IMR-90 (cell line): Measurements from ENCODE around the gene COX10. TPM values are rescaled to one million over a fixed set of nuclear protein-coding genes. Genes with fewer than 3 reads are reported as not detected.
A peak's percentile ranks its signal among the peaks of the same experiment; 100 is the strongest.

Source experiments
- ATAC-seq: fragments of 200-7000 bp; cut with Tn5 transposase; 2 replicates; pipeline ENCODE4 v1.9.1; 2020; ENCODE audit warnings: low read depth, mild to moderate bottlenecking, moderate library complexity
- BruUV-seq: library from RNA; stranded (reverse); fragments of 400-500 nt; replicated peaks from 2 replicates; lab custom pipeline; 2021; lab: Mats Ljungman, UMichigan
- CTCF ChIA-PET: fragments of 300-600 bp; formaldehyde crosslinking; extraction: SDS; loops from one replicate; lab custom pipeline; 2021; ENCODE audit warnings: antibody characterized with exemption; lab: Yijun Ruan, JAX
- POLR2A ChIA-PET: fragments of 300-600 bp; sonication (Branson Sonifier 250); formaldehyde crosslinking; loops from one replicate; lab custom pipeline; 2022; ENCODE audit warnings: antibody characterized with exemption; ENCODE audit not compliant: unreplicated experiment; lab: Charles Lee
- DNase-seq: peaks from one replicate; pipeline ENCODE4 v3.0.0; 2013
- H2AFZ ChIP-seq: replicated peaks from 2 replicates; pipeline ENCODE3; 2013; ENCODE audit warnings: low read length, mild to moderate bottlenecking; ENCODE audit not compliant: poor library complexity
- H2AK5ac ChIP-seq: 2 replicates; pipeline ENCODE4 v1.6.1; 2013; ENCODE audit warnings: low read depth, low read length, inconsistent platforms
- H2AK9ac ChIP-seq: replicated peaks from 2 replicates; pipeline ENCODE3; 2013; ENCODE audit warnings: mild to moderate bottlenecking, low read depth, low read length, moderate library complexity; ENCODE audit not compliant: poor library complexity
- H2BK120ac ChIP-seq: 2 replicates; pipeline ENCODE4 v1.6.1; 2013; ENCODE audit warnings: low read depth, low read length, inconsistent platforms
- H2BK15ac ChIP-seq: 3 replicates; pipeline ENCODE4 v1.6.1; 2013; ENCODE audit warnings: low read depth, low read length, inconsistent platforms
- H2BK20ac ChIP-seq: 2 replicates; pipeline ENCODE4 v1.6.1; 2013; ENCODE audit warnings: low read depth, mild to moderate bottlenecking, inconsistent platforms, low read length, moderate library complexity
- H2BK5ac ChIP-seq: 2 replicates; pipeline ENCODE4 v1.6.1; 2013; ENCODE audit warnings: mild to moderate bottlenecking, low read depth, low read length, inconsistent platforms; ENCODE audit not compliant: poor library complexity, severe bottlenecking
- H3K14ac ChIP-seq: replicated peaks from 2 replicates; pipeline ENCODE4 v1.6.1; 2013; ENCODE audit warnings: low read depth, low read length, inconsistent platforms
- H3K18ac ChIP-seq: 2 replicates; pipeline ENCODE4 v1.6.1; 2013; ENCODE audit warnings: low read depth, low read length, control low read depth
- H3K23ac ChIP-seq: 2 replicates; pipeline ENCODE4 v1.6.1; 2013; ENCODE audit warnings: low read depth, low read length, inconsistent platforms
- H3K27ac ChIP-seq: 2 replicates; pipeline ENCODE4 v1.5.1; 2013; ENCODE audit warnings: mild to moderate bottlenecking, control low read depth, low read length; ENCODE audit not compliant: insufficient read depth
- H3K27me3 ChIP-seq: 2 replicates; pipeline ENCODE4 v1.6.1; 2013; ENCODE audit warnings: low read length; ENCODE audit not compliant: control insufficient read depth, insufficient read depth
- H3K36me3 ChIP-seq: 2 replicates; pipeline ENCODE4 v1.6.1; 2013; ENCODE audit warnings: low read length, mixed read lengths; ENCODE audit not compliant: control insufficient read depth, insufficient read depth
- H3K4ac ChIP-seq: 2 replicates; pipeline ENCODE4 v1.6.1; 2013; ENCODE audit warnings: low read depth, low read length, inconsistent platforms
- H3K4me1 ChIP-seq: 2 replicates; pipeline ENCODE4 v1.6.1; 2013; ENCODE audit warnings: low read length, mixed read lengths; ENCODE audit not compliant: control insufficient read depth, insufficient read depth
- H3K4me2 ChIP-seq: 2 replicates; pipeline ENCODE4 v1.6.1; 2013; ENCODE audit warnings: low read depth, mild to moderate bottlenecking, control low read depth, low read length, moderate library complexity
- H3K4me3 ChIP-seq: 2 replicates; pipeline ENCODE4 v1.5.1; 2013; ENCODE audit warnings: low read depth, mild to moderate bottlenecking, control low read depth, low read length, moderate library complexity; ENCODE audit not compliant: insufficient read depth
- H3K56ac ChIP-seq: 2 replicates; pipeline ENCODE4 v1.6.1; 2013; ENCODE audit warnings: low read length, inconsistent platforms; ENCODE audit not compliant: insufficient read depth; ENCODE audit errors: extremely low read depth
- H3K79me1 ChIP-seq, 2 experiments: 2 replicates each; pipeline ENCODE4 v1.6.1; 2013; ENCODE audit warnings: low read length in 2 of 2, inconsistent platforms in 1 of 2, low read depth in 1 of 2
- H3K9ac ChIP-seq: 2 replicates; pipeline ENCODE4 v1.6.1; 2013; ENCODE audit warnings: low read depth, low read length, control low read depth
- H3K9me1 ChIP-seq: 2 replicates; pipeline ENCODE4 v1.6.1; 2013; ENCODE audit warnings: low read length, inconsistent platforms; ENCODE audit not compliant: insufficient read depth
- H3K9me3 ChIP-seq: 2 replicates; pipeline ENCODE4 v1.6.1; 2013; ENCODE audit warnings: low read length; ENCODE audit not compliant: control insufficient read depth, insufficient read depth
- H4K20me1 ChIP-seq: 2 replicates; pipeline ENCODE4 v1.6.1; 2013; ENCODE audit warnings: low read length, inconsistent platforms; ENCODE audit not compliant: insufficient read depth
- H4K5ac ChIP-seq: 2 replicates; pipeline ENCODE4 v1.6.1; 2013; ENCODE audit warnings: mild to moderate bottlenecking, low read depth, low read length, control low read depth
- H4K8ac ChIP-seq, 2 experiments: 2 replicates each; pipeline ENCODE4 v1.6.1; 2013; ENCODE audit warnings: low read depth in 2 of 2, low read length in 2 of 2, control low read depth in 1 of 2, inconsistent platforms in 1 of 2
- H4K91ac ChIP-seq: 2 replicates; pipeline ENCODE4 v1.6.1; 2013; ENCODE audit warnings: low read depth, low read length, inconsistent platforms; ENCODE audit not compliant: insufficient read depth
- MXI1 ChIP-seq: IDR thresholded peaks from 2 replicates; pipeline ENCODE4 v1.6.1; 2012; ENCODE audit warnings: low read depth, mild to moderate bottlenecking, low read length, moderate library complexity, borderline replicate concordance
- NFE2L2 ChIP-seq: fragments of 150-350 bp; IDR thresholded peaks from 2 replicates; pipeline ENCODE4 v1.6.1; 2016; ENCODE audit warnings: low read depth, mild to moderate bottlenecking, low read length
- WGBS, 2 experiments: methylation state at CpG; one replicate each; pipeline versions ENCODE4 v1.1.5 to v1.1.7; 2013; ENCODE audit warnings: missing lambda C conversion rate in 2 of 2; ENCODE audit not compliant: insufficient read length in 1 of 2; ENCODE audit errors: extremely low coverage in 2 of 2; 5-methylcytosine and 5-hydroxymethylcytosine counted together
- dilution Hi-C: fragments of 300-500 bp; cut with HindIII; formaldehyde crosslinking; loops from one replicate; pipeline ENCODE4 v1.14.3; 2018; ENCODE audit warnings: low sequenced_read_pairs; ENCODE audit not compliant: unreplicated experiment
- in situ Hi-C: fragments of 300-500 bp; cut with MboI; formaldehyde crosslinking; loops from 3 replicates; pipeline ENCODE4 v1.14.3; 2019; ENCODE audit warnings: low sequenced_read_pairs, inconsistent platforms, mixed read lengths
- intact Hi-C: fragments of 100-400 bp; cut with micrococcal nuclease; formaldehyde crosslinking; loops from 2 replicates; pipeline ENCODE4 v1.10.0; 2022
- polyA plus RNA-seq, 3 experiments: library from polyadenylated mRNA; depleted of rRNA; stranded (reverse); fragments of >200 nt; gene quantifications; 2 replicates each; pipeline ENCODE4 v1.2.3, GENCODE V29; 2012; ENCODE audit warnings: low replicate concordance in 1 of 3
- total RNA-seq: library from RNA; depleted of rRNA; stranded (reverse); fragments of >200 nt; gene quantifications from 2 replicates; pipeline ENCODE4 v1.2.3, GENCODE V29; 2012

COX10 gene
- total and polyA plus RNA-seq, 2 of the 4 experiments (the other 2 are of a cell fraction) = 15.4 to 16.1 TPM

DNA sequence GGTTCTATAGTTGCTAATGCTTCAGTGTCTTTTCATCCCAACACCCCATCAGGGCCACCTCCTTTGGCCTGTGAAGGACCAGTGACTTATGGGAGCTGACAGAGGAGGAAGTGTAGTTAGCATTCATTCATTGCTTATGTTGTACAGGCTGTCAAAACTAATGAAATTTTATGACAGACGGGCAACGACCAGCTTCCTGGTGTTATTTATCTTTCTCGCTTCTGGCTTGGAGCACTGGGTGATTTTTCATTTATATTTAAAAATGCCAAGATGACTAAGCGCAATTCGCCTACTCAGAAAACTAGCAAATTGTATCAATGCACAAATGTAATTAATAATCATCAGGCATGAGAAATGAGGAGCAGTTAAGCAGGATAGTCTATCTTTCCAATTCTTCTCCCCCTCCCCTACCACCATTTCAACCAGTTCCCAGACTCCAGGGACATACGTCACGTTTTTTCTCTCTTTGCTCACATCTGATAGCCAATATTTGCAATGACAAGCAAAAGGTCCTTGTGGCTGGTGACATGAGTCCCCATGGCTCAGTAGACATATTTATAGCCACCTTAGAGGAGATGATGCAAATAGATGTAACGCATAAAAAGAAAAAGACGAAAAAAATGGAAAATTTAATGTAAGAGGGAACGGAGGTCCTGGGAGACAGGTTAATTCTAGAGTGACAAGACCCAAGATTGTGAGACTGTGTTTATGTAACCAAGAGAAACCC lies 156.1 kb downstream of the COX10 start:
- BruUV-seq = no TSS peak
- CTCF ChIA-PET = interaction anchor here (0.6 kb wide), 1 partner anchor 388 kb away, joined by 4 read pairs; no protein-coding TSS in a partner anchor

More for the DNA sequence above, 156.1 kb downstream of the COX10 start:
- Histone ChIP-seq H2BK20ac (no peak overlapping the region), H2BK5ac (no peak overlapping the region), H3K18ac (no peak overlapping the region), H3K9me3 (peaks cover 2% of the 10 kb centered on the region; the same call in 1 of the 2 replicates), H2AFZ (no peak overlapping the region), H3K4me2 (no peak overlapping the region), H4K91ac (no peak overlapping the region), H2BK120ac (no peak overlapping the region), H3K4me3 (no peak overlapping the region), H3K27ac (no peak overlapping the region), H2AK9ac (no peak overlapping the region), H3K9ac (no peak overlapping the region), H3K14ac (no peak overlapping the region), H4K8ac (no peak overlapping the region), H3K56ac (no peak overlapping the region), H4K20me1 (no peaks in the 10 kb centered on the region), H3K36me3 (no peaks in the 10 kb centered on the region), H2AK5ac (no peak overlapping the region), H3K79me1 (no peaks in the 10 kb centered on the region), H3K4ac (no peak overlapping the region), H2BK15ac (no peak overlapping the region), H3K27me3 (peaks cover 3% of the 10 kb centered on the region; the same call in 1 of the 2 replicates), H3K9me1 (no peaks in the 10 kb centered on the region), H4K5ac (no peak overlapping the region), H3K4me1 (peaks cover 5% of the 10 kb centered on the region; the same call in 1 of the 2 replicates), H3K23ac (no peak overlapping the region)
- 100% methylated on average over 3 of the region's 10 CpGs; no CpG with 5 or more reads in 1 of the 2 experiments for WGBS, 2 experiments
- intact Hi-C loops = no loop called here
- ATAC-seq (no peak), DNase-seq (no peak)
- POLR2A ChIA-PET = no interaction called here
- dilution Hi-C loops = no loop called here
- in situ Hi-C loops = no loop called here
- TF ChIP-seq MXI1 (no peak), NFE2L2 (peak; percentile 32; the same call in 1 of the 2 replicates)
